Measurements from ENCODE around the gene DCST2. TPM values are rescaled to one million over a fixed set of nuclear protein-coding genes. Genes with fewer than 3 reads are reported as not detected.

DCST2 gene
- polyA plus RNA-seq, 1 donor from 2014 or later: 1.8 TPM

DNA sequence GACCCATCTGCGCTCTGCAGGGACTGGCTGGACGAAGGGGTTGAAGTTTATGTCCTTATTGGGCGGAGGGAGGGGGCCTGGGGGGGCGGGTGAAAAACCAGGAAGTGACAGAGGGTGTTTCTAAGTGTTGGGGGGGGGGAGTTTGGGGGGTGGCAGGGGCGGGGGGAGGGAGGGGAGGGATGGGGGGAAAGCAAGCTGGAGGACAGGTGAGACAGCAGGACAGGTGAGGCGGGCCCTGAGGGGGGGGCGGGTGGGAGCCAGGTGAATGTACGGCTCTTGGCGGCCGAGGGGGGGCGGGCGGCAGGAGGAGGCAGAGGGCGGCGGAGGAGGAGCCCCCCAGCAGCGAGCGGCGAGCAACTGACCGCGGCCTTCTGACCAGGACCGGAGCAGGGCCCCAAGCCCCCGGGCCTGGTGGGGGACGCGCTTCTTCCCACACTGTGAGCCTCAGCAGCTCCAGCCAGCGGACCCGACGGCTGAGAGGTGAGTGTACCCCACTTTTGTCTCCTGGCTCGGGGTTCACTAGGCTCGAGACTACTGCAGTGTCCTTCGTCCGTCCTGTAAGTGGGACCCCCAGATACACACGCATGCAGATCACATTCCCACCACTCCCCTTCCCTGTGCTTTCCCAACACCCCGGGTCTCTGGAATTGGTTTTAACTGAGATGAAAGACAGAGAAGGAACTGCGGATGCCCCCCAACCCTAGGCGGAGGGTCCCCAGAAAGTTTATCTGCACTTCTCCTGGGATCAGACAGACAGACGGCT, 30.9 kb downstream of the DCST2 start, which contains the start of gene ZBTB7B:
Gene ZBTB7B, plus strand, starts transcription at position 339 of the 763 bp plus-strand sequence. CDS start 11,859 bp downstream, outside the sequence.
- Histone ChIP-seq H4K20me1 (ENCODE audit: insufficient read depth) (no peaks in the 10 kb centered on the region), H3K27me3 (ENCODE audit: insufficient read depth, low read depth, low read length) (peaks cover 9% of the 10 kb centered on the region), H3K9me3 (ENCODE audit: low read length) (no peaks in the 10 kb centered on the region), H3F3A (ENCODE audit: insufficient read depth, low read length, poor library complexity, severe bottlenecking) (peaks cover 3% of the 10 kb centered on the region), H3K9me2 (ENCODE audit: insufficient read depth, low read length) (no peaks in the 10 kb centered on the region), H2AFZ (ENCODE audit: low read depth, low read length) (peak within 1 kb of the TSS; percentile 45), H3K4me2 (ENCODE audit: low read length) (peak within 1 kb of the TSS; percentile 94), H3K27ac (ENCODE audit: low read length) (peak within 1 kb of the TSS; percentile 47), H3K9ac (ENCODE audit: low read length) (peak within 1 kb of the TSS; percentile 66), H3K4me3 (ENCODE audit: low read length) (peak within 1 kb of the TSS; percentile 79), H3K36me3 (ENCODE audit: insufficient read depth, low read length) (no peaks in the 10 kb centered on the region), H3K79me2 (replicated peaks; ENCODE audit: insufficient read depth, low read length) (no peaks in the 10 kb centered on the region)
- TF ChIP-seq, protein P1, sequence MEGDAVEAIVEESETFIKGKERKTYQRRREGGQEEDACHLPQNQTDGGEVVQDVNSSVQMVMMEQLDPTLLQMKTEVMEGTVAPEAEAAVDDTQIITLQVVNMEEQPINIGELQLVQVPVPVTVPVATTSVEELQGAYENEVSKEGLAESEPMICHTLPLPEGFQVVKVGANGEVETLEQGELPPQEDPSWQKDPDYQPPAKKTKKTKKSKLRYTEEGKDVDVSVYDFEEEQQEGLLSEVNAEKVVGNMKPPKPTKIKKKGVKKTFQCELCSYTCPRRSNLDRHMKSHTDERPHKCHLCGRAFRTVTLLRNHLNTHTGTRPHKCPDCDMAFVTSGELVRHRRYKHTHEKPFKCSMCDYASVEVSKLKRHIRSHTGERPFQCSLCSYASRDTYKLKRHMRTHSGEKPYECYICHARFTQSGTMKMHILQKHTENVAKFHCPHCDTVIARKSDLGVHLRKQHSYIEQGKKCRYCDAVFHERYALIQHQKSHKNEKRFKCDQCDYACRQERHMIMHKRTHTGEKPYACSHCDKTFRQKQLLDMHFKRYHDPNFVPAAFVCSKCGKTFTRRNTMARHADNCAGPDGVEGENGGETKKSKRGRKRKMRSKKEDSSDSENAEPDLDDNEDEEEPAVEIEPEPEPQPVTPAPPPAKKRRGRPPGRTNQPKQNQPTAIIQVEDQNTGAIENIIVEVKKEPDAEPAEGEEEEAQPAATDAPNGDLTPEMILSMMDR (IDR thresholded peaks at IDR 0.05; ENCODE audit: poor library complexity, severe bottlenecking): no peak

- Histone ChIP-seq H3K9ac (ENCODE audit: low read length) (peak overlapping the region; percentile 66), H4K20me1 (ENCODE audit: insufficient read depth) (no peaks in the 10 kb centered on the region), H2AFZ (ENCODE audit: low read depth, low read length) (peak overlapping the region; percentile 45), H3K4me3 (ENCODE audit: low read length) (peak overlapping the region; percentile 79), H3K36me3 (ENCODE audit: insufficient read depth, low read length) (no peaks in the 10 kb centered on the region), H3F3A (ENCODE audit: insufficient read depth, low read length, poor library complexity, severe bottlenecking) (peaks cover 3% of the 10 kb centered on the region), H3K79me2 (replicated peaks; ENCODE audit: insufficient read depth, low read length) (no peaks in the 10 kb centered on the region), H3K27me3 (ENCODE audit: insufficient read depth, low read depth, low read length) (peaks cover 9% of the 10 kb centered on the region), H3K4me2 (ENCODE audit: low read length) (peak overlapping the region; percentile 94), H3K9me3 (ENCODE audit: low read length) (no peaks in the 10 kb centered on the region), H3K9me2 (ENCODE audit: insufficient read depth, low read length) (no peaks in the 10 kb centered on the region), H3K27ac (ENCODE audit: low read length) (peak overlapping the region; percentile 47)
- TF ChIP-seq MXI1 (conservative IDR thresholded peaks at IDR 0.05; ENCODE audit: poor library complexity, severe bottlenecking) (no peak), EP300 (conservative IDR thresholded peaks at IDR 0.05; ENCODE audit: poor library complexity, severe bottlenecking) (no peak), EZH2 (IDR thresholded peaks at IDR 0.05; ENCODE audit: borderline replicate concordance, insufficient read depth, low read length, poor library complexity, severe bottlenecking) (no peak), POLR2AphosphoS5 (IDR thresholded peaks at IDR 0.05) (peak; percentile 34), TAF1 (IDR thresholded peaks at IDR 0.05; ENCODE audit: low read depth) (no peak), SMC3 (conservative IDR thresholded peaks at IDR 0.05; ENCODE audit: poor library complexity) (no peak)
- TF ChIP-seq, protein P2, sequence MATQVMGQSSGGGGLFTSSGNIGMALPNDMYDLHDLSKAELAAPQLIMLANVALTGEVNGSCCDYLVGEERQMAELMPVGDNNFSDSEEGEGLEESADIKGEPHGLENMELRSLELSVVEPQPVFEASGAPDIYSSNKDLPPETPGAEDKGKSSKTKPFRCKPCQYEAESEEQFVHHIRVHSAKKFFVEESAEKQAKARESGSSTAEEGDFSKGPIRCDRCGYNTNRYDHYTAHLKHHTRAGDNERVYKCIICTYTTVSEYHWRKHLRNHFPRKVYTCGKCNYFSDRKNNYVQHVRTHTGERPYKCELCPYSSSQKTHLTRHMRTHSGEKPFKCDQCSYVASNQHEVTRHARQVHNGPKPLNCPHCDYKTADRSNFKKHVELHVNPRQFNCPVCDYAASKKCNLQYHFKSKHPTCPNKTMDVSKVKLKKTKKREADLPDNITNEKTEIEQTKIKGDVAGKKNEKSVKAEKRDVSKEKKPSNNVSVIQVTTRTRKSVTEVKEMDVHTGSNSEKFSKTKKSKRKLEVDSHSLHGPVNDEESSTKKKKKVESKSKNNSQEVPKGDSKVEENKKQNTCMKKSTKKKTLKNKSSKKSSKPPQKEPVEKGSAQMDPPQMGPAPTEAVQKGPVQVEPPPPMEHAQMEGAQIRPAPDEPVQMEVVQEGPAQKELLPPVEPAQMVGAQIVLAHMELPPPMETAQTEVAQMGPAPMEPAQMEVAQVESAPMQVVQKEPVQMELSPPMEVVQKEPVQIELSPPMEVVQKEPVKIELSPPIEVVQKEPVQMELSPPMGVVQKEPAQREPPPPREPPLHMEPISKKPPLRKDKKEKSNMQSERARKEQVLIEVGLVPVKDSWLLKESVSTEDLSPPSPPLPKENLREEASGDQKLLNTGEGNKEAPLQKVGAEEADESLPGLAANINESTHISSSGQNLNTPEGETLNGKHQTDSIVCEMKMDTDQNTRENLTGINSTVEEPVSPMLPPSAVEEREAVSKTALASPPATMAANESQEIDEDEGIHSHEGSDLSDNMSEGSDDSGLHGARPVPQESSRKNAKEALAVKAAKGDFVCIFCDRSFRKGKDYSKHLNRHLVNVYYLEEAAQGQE (IDR thresholded peaks at IDR 0.05; ENCODE audit: borderline replicate concordance): no peak
- TF ChIP-seq, protein P1 (IDR thresholded peaks at IDR 0.05; ENCODE audit: poor library complexity, severe bottlenecking): peak; percentile 43
Measured at GRCh38 chr1:155001675-155002463, 31.7 kb downstream of the DCST2 start.

Data from neural cell (in vitro differentiated cells).